ENCODE data around the gene CYBC1. TPM values are rescaled to one million over a fixed set of nuclear protein-coding genes. Genes with fewer than 3 reads are reported as not detected.
A peak's percentile ranks its signal among the peaks of the same experiment; 100 is the strongest.

CYBC1 gene
- total RNA-seq, 1 experiment from 2014 or later = 71.4 TPM

GRCh38 chr17:82411396-82412053 is 39.0 kb downstream of the CYBC1 start:
- peak overlapping the region; percentile 72 for H3K27ac ChIP-seq
- no peaks in the 10 kb centered on the region for H3K9me3 ChIP-seq (replicated peaks)
- H3K4me3 ChIP-seq = peak overlapping the region; percentile 22
- no peaks in the 10 kb centered on the region for H3K27me3 ChIP-seq (replicated peaks)
- peaks cover 71% of the 10 kb centered on the region for H3K4me1 ChIP-seq (replicated peaks)
- peaks cover 24% of the 10 kb centered on the region for H3K36me3 ChIP-seq
- peak; percentile 88 to 95 for DNase-seq (ENCODE audit: low read depth in 1 of 2, low spot score in 2 of 2)

GRCh38 chr17:82410014-82410716 is 40.4 kb downstream of the CYBC1 start:
- H3K27me3 ChIP-seq (replicated peaks) = no peaks in the 10 kb centered on the region
- no peak for DNase-seq (ENCODE audit: low read depth in 1 of 2, low spot score in 2 of 2)

GRCh38 chr17:82408938-82409318 is 41.6 kb downstream of the CYBC1 start:
- no peaks in the 10 kb centered on the region for H3K27me3 ChIP-seq (replicated peaks)
- peaks cover 67% of the 10 kb centered on the region for H3K4me1 ChIP-seq (replicated peaks)
- H3K9me3 ChIP-seq (replicated peaks) = no peaks in the 10 kb centered on the region
- H3K4me3 ChIP-seq = no peak overlapping the region
- H3K36me3 ChIP-seq = peaks cover 31% of the 10 kb centered on the region
- no peak for DNase-seq (ENCODE audit: low read depth in 1 of 2, low spot score in 2 of 2)
- peak overlapping the region; percentile 82 for H3K27ac ChIP-seq

More at GRCh38 chr17:82410014-82410716, 40.4 kb downstream of the CYBC1 start:
- Histone ChIP-seq H3K9me3 (replicated peaks) (no peaks in the 10 kb centered on the region), H3K4me3 (no peak overlapping the region; the same call in 1 of the 2 replicates), H3K36me3 (peaks cover 30% of the 10 kb centered on the region), H3K27ac (no peak overlapping the region), H3K4me1 (replicated peaks) (peaks cover 77% of the 10 kb centered on the region)

GRCh38 chr17:82408288-82408937 is 42.1 kb downstream of the CYBC1 start:
- DNase-seq (ENCODE audit: low read depth in 1 of 2, low spot score in 2 of 2) = peak; percentile 89 to 92
- Histone ChIP-seq H3K4me3 (no peak overlapping the region), H3K9me3 (replicated peaks) (no peaks in the 10 kb centered on the region), H3K36me3 (peaks cover 36% of the 10 kb centered on the region), H3K27me3 (replicated peaks) (no peaks in the 10 kb centered on the region), H3K27ac (peak overlapping the region; percentile 82), H3K4me1 (replicated peaks) (peaks cover 67% of the 10 kb centered on the region)

GRCh38 chr17:82407255-82407654 is 43.3 kb downstream of the CYBC1 start:
- H3K4me3 ChIP-seq = no peak overlapping the region
- H3K9me3 ChIP-seq (replicated peaks) = no peaks in the 10 kb centered on the region
- peak; percentile 97 to 98 for DNase-seq (ENCODE audit: low read depth in 1 of 2, low spot score in 2 of 2)
- peak overlapping the region; percentile 82 for H3K27ac ChIP-seq
- peaks cover 46% of the 10 kb centered on the region for H3K36me3 ChIP-seq
- H3K4me1 ChIP-seq (replicated peaks) = peaks cover 57% of the 10 kb centered on the region
- no peaks in the 10 kb centered on the region for H3K27me3 ChIP-seq (replicated peaks)

GRCh38 chr17:82406131-82406671 is 44.4 kb downstream of the CYBC1 start:
- H3K4me3 ChIP-seq = no peak overlapping the region
- peaks cover 55% of the 10 kb centered on the region for H3K36me3 ChIP-seq
- peaks cover 48% of the 10 kb centered on the region for H3K4me1 ChIP-seq (replicated peaks)
- no peak for DNase-seq (ENCODE audit: low read depth in 1 of 2, low spot score in 2 of 2)
- H3K27ac ChIP-seq = peak overlapping the region; percentile 73
- H3K27me3 ChIP-seq (replicated peaks) = no peaks in the 10 kb centered on the region
- no peaks in the 10 kb centered on the region for H3K9me3 ChIP-seq (replicated peaks)

- no peak overlapping the region for H3K27ac ChIP-seq
- no peaks in the 10 kb centered on the region for H3K9me3 ChIP-seq (replicated peaks)
- no peaks in the 10 kb centered on the region for H3K27me3 ChIP-seq (replicated peaks)
- peaks cover 64% of the 10 kb centered on the region for H3K36me3 ChIP-seq
- H3K4me3 ChIP-seq = no peak overlapping the region
- DNase-seq (ENCODE audit: low read depth in 1 of 2, low spot score in 2 of 2) = no peak
- H3K4me1 ChIP-seq (replicated peaks) = peaks cover 41% of the 10 kb centered on the region
Observed at GRCh38 chr17:82405051-82405450, 45.5 kb downstream of the CYBC1 start.

GRCh38 chr17:82403662-82404660 is 46.6 kb downstream of the CYBC1 start:
- no peak overlapping the region for H3K27ac ChIP-seq
- DNase-seq (ENCODE audit: low read depth in 1 of 2, low spot score in 2 of 2) = no peak
- H3K4me1 ChIP-seq (replicated peaks) = peaks cover 41% of the 10 kb centered on the region
- no peaks in the 10 kb centered on the region for H3K27me3 ChIP-seq (replicated peaks)
- peaks cover 64% of the 10 kb centered on the region for H3K36me3 ChIP-seq
- H3K9me3 ChIP-seq (replicated peaks) = no peaks in the 10 kb centered on the region
- no peak overlapping the region for H3K4me3 ChIP-seq

- Histone ChIP-seq H3K9me3 (replicated peaks) (no peaks in the 10 kb centered on the region), H3K4me1 (replicated peaks) (peaks cover 30% of the 10 kb centered on the region)
- no peak for DNase-seq (ENCODE audit: low read depth in 1 of 2, low spot score in 2 of 2)
Observed at GRCh38 chr17:82402865-82403264, 47.7 kb downstream of the CYBC1 start.

GRCh38 chr17:82400830-82401229 is 49.7 kb downstream of the CYBC1 start:
- Histone ChIP-seq H3K4me3 (no peak overlapping the region), H3K36me3 (peaks cover 71% of the 10 kb centered on the region), H3K9me3 (replicated peaks) (no peaks in the 10 kb centered on the region), H3K27me3 (replicated peaks) (no peaks in the 10 kb centered on the region), H3K27ac (no peak overlapping the region), H3K4me1 (replicated peaks) (peaks cover 16% of the 10 kb centered on the region)
- DNase-seq (ENCODE audit: low read depth in 1 of 2, low spot score in 2 of 2) = no peak

More at GRCh38 chr17:82402865-82403264, 47.7 kb downstream of the CYBC1 start:
- no peaks in the 10 kb centered on the region for H3K27me3 ChIP-seq (replicated peaks)
- H3K36me3 ChIP-seq = peaks cover 67% of the 10 kb centered on the region
- no peak overlapping the region for H3K27ac ChIP-seq
- no peak overlapping the region for H3K4me3 ChIP-seq

GRCh38 chr17:82400206-82400605 is 50.3 kb downstream of the CYBC1 start:
- Histone ChIP-seq H3K27me3 (replicated peaks) (no peaks in the 10 kb centered on the region), H3K27ac (no peak overlapping the region), H3K4me3 (no peak overlapping the region), H3K36me3 (peaks cover 76% of the 10 kb centered on the region), H3K9me3 (replicated peaks) (no peaks in the 10 kb centered on the region), H3K4me1 (replicated peaks) (peaks cover 16% of the 10 kb centered on the region)
- DNase-seq (ENCODE audit: low read depth in 1 of 2, low spot score in 2 of 2) = no peak

GRCh38 chr17:82399601-82400101 is 50.9 kb downstream of the CYBC1 start:
- Histone ChIP-seq H3K4me3 (no peak overlapping the region), H3K9me3 (replicated peaks) (no peaks in the 10 kb centered on the region), H3K27ac (no peak overlapping the region), H3K4me1 (replicated peaks) (peaks cover 16% of the 10 kb centered on the region), H3K36me3 (peaks cover 79% of the 10 kb centered on the region), H3K27me3 (replicated peaks) (no peaks in the 10 kb centered on the region)
- DNase-seq (ENCODE audit: low read depth in 1 of 2, low spot score in 2 of 2) = no peak

GRCh38 chr17:82399041-82399441 is 51.5 kb downstream of the CYBC1 start:
- DNase-seq (ENCODE audit: low read depth in 1 of 2, low spot score in 2 of 2) = peak; percentile 43 to 63
- no peak overlapping the region for H3K4me3 ChIP-seq
- H3K27ac ChIP-seq = no peak overlapping the region

More at GRCh38 chr17:82399041-82399441, 51.5 kb downstream of the CYBC1 start:
- H3K27me3 ChIP-seq (replicated peaks) = no peaks in the 10 kb centered on the region
- H3K9me3 ChIP-seq (replicated peaks) = no peaks in the 10 kb centered on the region
- peaks cover 76% of the 10 kb centered on the region for H3K36me3 ChIP-seq
- H3K4me1 ChIP-seq (replicated peaks) = peaks cover 16% of the 10 kb centered on the region

Data from SJSA1 (cell line).